NB4 (cell line): Measurements from ENCODE around the gene GARNL3.

Experiments used
- CTCF ChIP-seq: IDR thresholded peaks from one replicate; pipeline ENCODE4 v1.5.1; 2012; ENCODE audit warnings: low read depth, low read length
- MAX ChIP-seq: IDR thresholded peaks from 2 replicates; pipeline ENCODE4 v1.6.1; 2011; ENCODE audit warnings: low read depth, low read length
- MYC ChIP-seq: IDR thresholded peaks from 2 replicates; pipeline ENCODE4 v1.6.1; 2011; ENCODE audit warnings: low read depth, low read length
- POLR2A ChIP-seq: IDR thresholded peaks from 2 replicates; pipeline ENCODE4 v1.6.1; 2011; ENCODE audit warnings: mild to moderate bottlenecking; ENCODE audit not compliant: insufficient read length; ENCODE audit errors: extremely low read depth

- TF ChIP-seq CTCF (no peak), POLR2A (no peak), MYC (no peak), MAX (no peak)
Measured at GRCh38 chr9:127258606-127259471, 5.7 kb upstream of the GARNL3 start.
